DOHH2 (cell line): Measurements from ENCODE around the gene TMPRSS13.

ENCODE experiments used
- H3F3A ChIP-seq: fragments of 200-600 bp; sonication (generic), shearing (Covaris generic); 2 replicates; pipeline ENCODE4 v1.6.0; 2016; ENCODE audit warnings: antibody characterized with exemption, mild to moderate bottlenecking; ENCODE audit not compliant: control insufficient read depth, insufficient read depth
- H3K27ac ChIP-seq: fragments of 200-600 bp; sonication (generic); 2 replicates; pipeline ENCODE4 v1.5.1; 2014; ENCODE audit warnings: low read depth, mild to moderate bottlenecking, low read length, moderate library complexity
- H3K27me3 ChIP-seq: fragments of 200-600 bp; sonication (generic); 2 replicates; pipeline ENCODE4 v1.6.1; 2014; ENCODE audit warnings: mild to moderate bottlenecking, low read length, mixed read lengths; ENCODE audit not compliant: control insufficient read depth
- H3K36me3 ChIP-seq: fragments of 200-600 bp; sonication (generic); 2 replicates; pipeline ENCODE4 v1.6.1; 2014; ENCODE audit warnings: mild to moderate bottlenecking, low read length, moderate library complexity, mixed read lengths; ENCODE audit not compliant: control insufficient read depth
- H3K4me1 ChIP-seq: fragments of 200-600 bp; sonication (generic); 2 replicates; pipeline ENCODE4 v1.6.1; 2014; ENCODE audit warnings: mild to moderate bottlenecking, low read length, mixed read lengths; ENCODE audit not compliant: control insufficient read depth
- H3K4me2 ChIP-seq: fragments of 200-600 bp; sonication (generic); 2 replicates; pipeline ENCODE4 v1.6.0; 2014; ENCODE audit warnings: mild to moderate bottlenecking, low read length, moderate library complexity
- H3K4me3 ChIP-seq: fragments of 200-600 bp; sonication (generic); 2 replicates; pipeline ENCODE4 v1.5.1; 2014; ENCODE audit warnings: mild to moderate bottlenecking, low read length, mixed read lengths
- H3K79me2 ChIP-seq: fragments of 200-600 bp; sonication (generic); 2 replicates; pipeline ENCODE4 v1.6.1; 2014; ENCODE audit warnings: mild to moderate bottlenecking, low read length, mixed read lengths; ENCODE audit not compliant: control insufficient read depth
- H3K9me2 ChIP-seq: fragments of 200-600 bp; sonication (generic); replicated peaks from 2 replicates; pipeline ENCODE4 v1.6.1; 2014; ENCODE audit warnings: mild to moderate bottlenecking, low read length, mixed read lengths; ENCODE audit not compliant: control insufficient read depth
- H3K9me3 ChIP-seq: fragments of 200-600 bp; sonication (generic); 2 replicates; pipeline ENCODE4 v1.6.1; 2014; ENCODE audit warnings: antibody characterized with exemption, low read length, mixed read lengths; ENCODE audit not compliant: control insufficient read depth, insufficient read depth
- H4K20me1 ChIP-seq: fragments of 200-600 bp; sonication (generic); 2 replicates; pipeline ENCODE4 v1.6.0; 2014; ENCODE audit warnings: low read depth, mild to moderate bottlenecking, antibody characterized with exemption, low read length, moderate library complexity; ENCODE audit not compliant: control insufficient read depth, insufficient read depth
- EZH2phosphoT487 ChIP-seq: fragments of 200-600 bp; sonication (generic); IDR thresholded peaks from 2 replicates; pipeline ENCODE4 v1.6.1; 2017; ENCODE audit warnings: borderline replicate concordance, mild to moderate bottlenecking, antibody characterized with exemption, low read length, moderate library complexity, mixed read lengths
- TF ChIP-seq, protein P1 (sequence below): fragments of 200-600 bp; sonication (generic); IDR thresholded peaks from one replicate; pipeline ENCODE4 v1.5.1; 2014; ENCODE audit warnings: antibody characterized with exemption, mild to moderate bottlenecking, low read depth, low read length; ENCODE audit not compliant: poor library complexity, severe bottlenecking

Gene TMPRSS13

GRCh38 chr11:117960406-117960805, 31.2 kb upstream of the TMPRSS13 start:
- Histone ChIP-seq H3F3A (no peaks in the 10 kb centered on the region; the same call in 1 of the 2 replicates), H3K9me3 (peaks cover 9% of the 10 kb centered on the region; the same call in 1 of the 2 replicates), H3K27ac (no peak overlapping the region), H3K4me1 (peaks cover 22% of the 10 kb centered on the region), H3K4me2 (peak overlapping the region; percentile 62), H3K9me2 (no peaks in the 10 kb centered on the region), H3K4me3 (no peak overlapping the region), H3K36me3 (no peaks in the 10 kb centered on the region), H3K27me3 (no peaks in the 10 kb centered on the region), H4K20me1 (no peaks in the 10 kb centered on the region), H3K79me2 (no peaks in the 10 kb centered on the region)
- TF ChIP-seq, protein P1, sequence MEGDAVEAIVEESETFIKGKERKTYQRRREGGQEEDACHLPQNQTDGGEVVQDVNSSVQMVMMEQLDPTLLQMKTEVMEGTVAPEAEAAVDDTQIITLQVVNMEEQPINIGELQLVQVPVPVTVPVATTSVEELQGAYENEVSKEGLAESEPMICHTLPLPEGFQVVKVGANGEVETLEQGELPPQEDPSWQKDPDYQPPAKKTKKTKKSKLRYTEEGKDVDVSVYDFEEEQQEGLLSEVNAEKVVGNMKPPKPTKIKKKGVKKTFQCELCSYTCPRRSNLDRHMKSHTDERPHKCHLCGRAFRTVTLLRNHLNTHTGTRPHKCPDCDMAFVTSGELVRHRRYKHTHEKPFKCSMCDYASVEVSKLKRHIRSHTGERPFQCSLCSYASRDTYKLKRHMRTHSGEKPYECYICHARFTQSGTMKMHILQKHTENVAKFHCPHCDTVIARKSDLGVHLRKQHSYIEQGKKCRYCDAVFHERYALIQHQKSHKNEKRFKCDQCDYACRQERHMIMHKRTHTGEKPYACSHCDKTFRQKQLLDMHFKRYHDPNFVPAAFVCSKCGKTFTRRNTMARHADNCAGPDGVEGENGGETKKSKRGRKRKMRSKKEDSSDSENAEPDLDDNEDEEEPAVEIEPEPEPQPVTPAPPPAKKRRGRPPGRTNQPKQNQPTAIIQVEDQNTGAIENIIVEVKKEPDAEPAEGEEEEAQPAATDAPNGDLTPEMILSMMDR = no peak
- no peak for TF ChIP-seq EZH2phosphoT487

GRCh38 chr11:117959438-117960149, 30.4 kb upstream of the TMPRSS13 start:
- H3K79me2 ChIP-seq = no peaks in the 10 kb centered on the region
- H3K9me2 ChIP-seq = no peaks in the 10 kb centered on the region
- H3K4me3 ChIP-seq = peak overlapping the region; percentile 47
- TF ChIP-seq, protein P1 = no peak
- no peak for TF ChIP-seq EZH2phosphoT487
- peak overlapping the region; percentile 43 for H3K27ac ChIP-seq
- no peaks in the 10 kb centered on the region for H3K27me3 ChIP-seq
- peaks cover 9% of the 10 kb centered on the region; the same call in 1 of the 2 replicates for H3K9me3 ChIP-seq
- H3K4me2 ChIP-seq = peak overlapping the region; percentile 62
- H4K20me1 ChIP-seq = no peaks in the 10 kb centered on the region
- no peaks in the 10 kb centered on the region for H3K36me3 ChIP-seq
- H3F3A ChIP-seq = no peaks in the 10 kb centered on the region; the same call in 1 of the 2 replicates
- peaks cover 22% of the 10 kb centered on the region for H3K4me1 ChIP-seq

DNA sequence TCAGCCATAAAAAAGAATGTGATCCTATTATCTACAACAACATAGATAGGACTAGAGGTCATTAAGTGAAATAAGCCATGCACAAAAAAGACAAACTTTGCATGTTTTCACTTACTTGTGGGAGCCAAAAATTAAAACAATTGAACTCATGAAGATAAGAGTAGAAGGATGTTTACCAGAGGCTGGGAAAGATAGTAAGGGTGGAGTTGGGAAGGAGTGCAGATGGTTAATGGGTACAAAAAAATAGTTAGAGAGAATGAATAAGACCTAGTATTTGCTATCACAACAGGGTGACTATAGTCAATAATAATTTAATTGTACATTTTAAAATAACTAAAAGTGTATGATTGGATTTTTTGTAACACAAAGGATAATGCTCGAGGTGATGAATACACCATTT, 29.7 kb upstream of the TMPRSS13 start:
- H3K79me2 ChIP-seq = no peaks in the 10 kb centered on the region
- H3K4me3 ChIP-seq = no peak overlapping the region
- no peaks in the 10 kb centered on the region for H4K20me1 ChIP-seq
- no peaks in the 10 kb centered on the region for H3K36me3 ChIP-seq
- no peak overlapping the region for H3K4me2 ChIP-seq
- H3K9me2 ChIP-seq = no peaks in the 10 kb centered on the region
- peaks cover 9% of the 10 kb centered on the region; the same call in 1 of the 2 replicates for H3K9me3 ChIP-seq
- TF ChIP-seq, protein P1 = no peak
- TF ChIP-seq EZH2phosphoT487 = no peak
- no peak overlapping the region for H3K27ac ChIP-seq
- H3F3A ChIP-seq = no peaks in the 10 kb centered on the region; the same call in 1 of the 2 replicates
- H3K4me1 ChIP-seq = peaks cover 26% of the 10 kb centered on the region
- H3K27me3 ChIP-seq = no peaks in the 10 kb centered on the region
